ENCODE measurements around the gene DCAF16. TPM values are rescaled to one million over a fixed set of nuclear protein-coding genes. Genes with fewer than 3 reads are reported as not detected.
A peak's percentile ranks its signal among the peaks of the same experiment; 100 is the strongest.
"Not testable (repeated sequence)": the region's sequence is repeated elsewhere in the genome, so short reads cannot be mapped to it uniquely, and the experiment has no call there.

DCAF16 gene
- 10 to 100 TPM; 24.0 to 27.5 TPM for total RNA-seq
- long read RNA-seq, full-length matches to known transcripts = 1 of 5 reads
- long read RNA-seq, partial matches to known transcripts = 0 of 5 reads
- long read RNA-seq, other reads (novel, unspliced or antisense) = 4 of 5 reads

GRCh38 chr4:17810260-17811077, at the start of gene DCAF16, which contains the start of gene NCAPG:
Gene DCAF16, minus strand, starts transcription at chr4:17810757. Its CDS starts 6,616 bp downstream, at chr4:17804141.
Gene NCAPG, plus strand, starts transcription at chr4:17810979. Its CDS starts 99 bp downstream, at chr4:17811078.
- intact Hi-C loops (cut with DNase I, micrococcal nuclease) = loop anchor here in 1 of 2 donors (10.0 kb wide), 1 partner anchor 214 kb away; the partner anchor contains the start of gene LCORL
- ATAC-seq = peak; percentile 97
- DNase-seq = peak; percentile 99

- ATAC-seq (no peak), DNase-seq (no peak)
- intact Hi-C loops (cut with DNase I, micrococcal nuclease) = no loop called here
Measured at GRCh38 chr4:17859793-17860406, 49.3 kb upstream of the DCAF16 start.

GRCh38 chr4:17854036-17854435, 43.5 kb upstream of the DCAF16 start:
- DNase-seq = no peak
- ATAC-seq = no peak
- intact Hi-C loops (cut with DNase I, micrococcal nuclease) = no loop called here

GRCh38 chr4:17851959-17852358, 41.4 kb upstream of the DCAF16 start:
- DNase-seq (no peak), ATAC-seq (no peak)
- intact Hi-C loops (cut with DNase I, micrococcal nuclease) = no loop called here

- DNase-seq; ATAC-seq; intact Hi-C loops (cut with DNase I, micrococcal nuclease): not testable (repeated sequence)
Measured at GRCh38 chr4:17850295-17850694, 39.7 kb upstream of the DCAF16 start.

GRCh38 chr4:17846266-17846665, 35.7 kb upstream of the DCAF16 start:
- ATAC-seq = no peak
- no peak for DNase-seq
- intact Hi-C loops (cut with DNase I, micrococcal nuclease) = no loop called here

- intact Hi-C loops (cut with DNase I, micrococcal nuclease) = no loop called here
- ATAC-seq (no peak), DNase-seq (no peak)
Measured at GRCh38 chr4:17823871-17824669, 13.5 kb upstream of the DCAF16 start.

- intact Hi-C loops (cut with DNase I, micrococcal nuclease) = loop anchor here in 1 of 2 donors (5.0 to 10.0 kb wide), 2 partner anchors 208 to 775 kb away; partner anchors contain the start of gene LCORL
- ATAC-seq (peak; percentile 78), DNase-seq (no peak)
Measured at GRCh38 chr4:17817027-17817426, 6.5 kb upstream of the DCAF16 start.

- intact Hi-C loops (cut with DNase I, micrococcal nuclease) = loop anchor here in 1 of 2 donors (5.0 to 10.0 kb wide), 2 partner anchors 209 to 776 kb away; partner anchors contain the start of gene LCORL
- ATAC-seq (no peak), DNase-seq (no peak)
Measured at GRCh38 chr4:17816142-17816541, 5.6 kb upstream of the DCAF16 start.

- ATAC-seq (no peak), DNase-seq (no peak)
- intact Hi-C loops (cut with DNase I, micrococcal nuclease) = loop anchor here in 1 of 2 donors (10.0 kb wide), 1 partner anchor 211 kb away; the partner anchor contains the start of gene LCORL
Measured at GRCh38 chr4:17814140-17814539, 3.6 kb upstream of the DCAF16 start.

- ATAC-seq (no peak), DNase-seq (no peak)
- intact Hi-C loops (cut with DNase I, micrococcal nuclease) = loop anchor here in 1 of 2 donors (10.0 kb wide), 1 partner anchor 212 kb away; the partner anchor contains the start of gene LCORL
Measured at GRCh38 chr4:17812801-17813200, 2.2 kb upstream of the DCAF16 start.

GRCh38 chr4:17812125-17812524, 1.6 kb upstream of the DCAF16 start:
- DNase-seq = no peak
- intact Hi-C loops (cut with DNase I, micrococcal nuclease) = loop anchor here in 1 of 2 donors (10.0 kb wide), 1 partner anchor 213 kb away; the partner anchor contains the start of gene LCORL
- ATAC-seq = no peak

- DNase-seq (peak in 1 of 2 donors; percentile 27), ATAC-seq (peak; percentile 38)
- intact Hi-C loops (cut with DNase I, micrococcal nuclease) = loop anchor here in 1 of 2 donors (10.0 kb wide), 1 partner anchor 214 kb away; the partner anchor contains the start of gene LCORL
Measured at GRCh38 chr4:17811078-17811603, 584 bp upstream of the DCAF16 start.

GRCh38 chr4:17809667-17810066, 890 bp downstream of the DCAF16 start:
- ATAC-seq = no peak
- no peak for DNase-seq
- intact Hi-C loops (cut with DNase I, micrococcal nuclease) = loop anchor here in 1 of 2 donors (10.0 kb wide), 1 partner anchor 215 kb away; the partner anchor contains the start of gene LCORL

GRCh38 chr4:17807446-17807845, 3.1 kb downstream of the DCAF16 start:
- intact Hi-C loops (cut with DNase I, micrococcal nuclease) = no loop called here
- DNase-seq = no peak
- ATAC-seq = no peak

GRCh38 chr4:17805580-17806155, 4.9 kb downstream of the DCAF16 start:
- ATAC-seq (no peak), DNase-seq (no peak)
- intact Hi-C loops (cut with DNase I, micrococcal nuclease) = no loop called here

GRCh38 chr4:17797808-17798207, 12.7 kb downstream of the DCAF16 start:
- ATAC-seq (no peak), DNase-seq (no peak)
- intact Hi-C loops (cut with DNase I, micrococcal nuclease) = no loop called here

GRCh38 chr4:17794730-17795129, 15.8 kb downstream of the DCAF16 start:
- intact Hi-C loops (cut with DNase I, micrococcal nuclease) = no loop called here
- peak; percentile 72 for ATAC-seq
- no peak for DNase-seq

All from left colon (tissue), 2 donors.